T1000 (cell line): ENCODE data around the gene CCDC194.
A peak's percentile ranks its signal among the peaks of the same experiment; 100 is the strongest.

Experiments used
- DNase-seq: peaks from one replicate; lab custom pipeline; 2025; ENCODE audit warnings: mixed read lengths; lab: John Stamatoyannopoulos, UW

CCDC194 gene

DNA sequence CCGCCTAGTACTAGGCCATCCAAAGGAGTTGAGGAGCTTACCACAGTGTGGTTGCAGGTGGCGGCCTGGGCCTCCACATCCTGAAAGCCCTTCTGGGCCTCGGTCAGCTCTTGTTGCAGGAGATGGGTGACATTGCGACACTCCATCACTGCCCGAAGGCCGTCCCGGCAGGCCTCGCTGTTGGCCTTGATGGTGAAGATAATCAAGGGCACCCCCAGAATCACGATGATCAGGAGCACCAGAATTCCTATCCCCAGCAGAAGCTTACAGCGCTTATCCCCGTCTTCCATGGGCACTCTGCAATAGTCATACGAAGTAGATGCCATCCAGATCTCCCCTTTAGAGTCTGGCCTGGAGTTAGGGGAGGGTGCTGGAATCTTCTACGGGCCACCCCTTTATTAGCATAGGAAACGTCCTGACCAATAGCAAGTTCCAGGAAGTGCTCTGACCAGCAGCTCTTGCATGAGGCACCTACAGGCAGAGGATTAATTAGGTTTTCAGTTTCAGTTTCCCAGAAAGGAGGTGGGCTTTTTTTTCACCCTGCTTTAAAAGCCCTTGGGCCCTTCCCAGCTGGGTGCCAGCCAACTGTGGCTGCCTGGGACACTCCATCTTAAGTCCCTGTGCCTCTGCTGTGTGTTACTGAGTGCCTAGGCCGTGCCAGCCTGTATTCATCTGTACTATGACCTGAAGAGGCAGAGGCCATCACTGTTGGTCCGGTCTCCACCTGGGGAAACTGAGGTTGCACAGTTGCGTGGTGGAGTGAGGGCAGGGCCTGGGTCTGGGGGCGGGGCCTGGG lies 11.5 kb upstream of the CCDC194 start, which contains the start of gene BST2:
BST2 (minus strand) TSS at position 381 of the 796 bp plus-strand sequence; CDS start at position 326, 55 bp downstream.
- DNase-seq: no peak

DNA sequence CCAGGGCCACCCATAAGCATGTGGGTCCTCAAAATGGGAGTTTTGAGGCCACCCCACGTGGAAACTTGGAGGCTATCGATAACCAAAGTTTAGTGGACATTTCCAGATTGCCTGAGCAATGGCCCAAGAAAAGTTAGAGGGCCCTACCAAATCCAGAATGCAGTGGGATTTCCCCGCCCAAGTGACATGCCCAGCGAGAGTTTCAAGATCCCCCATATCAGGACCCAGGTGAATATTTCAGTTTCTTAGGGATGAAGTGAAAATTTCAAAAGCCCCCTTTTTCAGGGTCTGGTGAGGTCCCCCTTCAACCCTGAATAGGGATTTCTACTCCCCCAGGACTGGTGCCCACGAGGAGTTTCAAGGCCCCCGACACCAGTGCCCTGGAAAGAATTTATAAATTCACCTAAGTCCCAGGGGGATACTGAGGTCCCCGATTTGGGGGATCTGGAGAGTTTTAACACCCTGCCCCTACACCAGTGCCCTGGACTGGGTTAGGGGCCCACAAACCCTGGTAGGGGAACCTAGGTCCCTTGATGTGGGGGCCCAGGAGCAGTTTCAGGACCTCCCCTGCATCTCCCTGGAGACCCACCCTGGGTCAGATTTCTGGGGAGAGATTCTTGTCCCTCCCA lies 10.7 kb upstream of the CCDC194 start:
- DNase-seq: no peak

DNA sequence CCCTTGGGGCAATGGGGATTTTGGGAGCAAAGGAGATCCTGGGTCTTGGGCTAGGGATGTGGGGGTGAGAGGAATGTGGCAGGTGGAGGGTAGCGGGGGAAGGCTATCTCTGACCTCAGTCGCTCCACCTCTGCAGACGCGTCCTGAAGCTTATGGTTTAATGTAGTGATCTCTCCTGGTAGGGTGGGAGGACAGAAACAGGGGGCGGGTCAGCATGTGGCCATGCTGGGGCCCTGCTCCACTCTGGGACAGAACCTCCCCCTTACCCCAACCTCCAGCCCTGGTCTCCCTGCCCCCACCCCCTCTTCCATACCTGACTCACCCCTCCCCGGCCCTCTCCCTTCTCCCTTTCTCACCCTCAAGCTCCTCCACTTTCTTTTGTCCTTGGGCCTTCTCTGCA lies 10.0 kb upstream of the CCDC194 start:
- no peak for DNase-seq

DNA sequence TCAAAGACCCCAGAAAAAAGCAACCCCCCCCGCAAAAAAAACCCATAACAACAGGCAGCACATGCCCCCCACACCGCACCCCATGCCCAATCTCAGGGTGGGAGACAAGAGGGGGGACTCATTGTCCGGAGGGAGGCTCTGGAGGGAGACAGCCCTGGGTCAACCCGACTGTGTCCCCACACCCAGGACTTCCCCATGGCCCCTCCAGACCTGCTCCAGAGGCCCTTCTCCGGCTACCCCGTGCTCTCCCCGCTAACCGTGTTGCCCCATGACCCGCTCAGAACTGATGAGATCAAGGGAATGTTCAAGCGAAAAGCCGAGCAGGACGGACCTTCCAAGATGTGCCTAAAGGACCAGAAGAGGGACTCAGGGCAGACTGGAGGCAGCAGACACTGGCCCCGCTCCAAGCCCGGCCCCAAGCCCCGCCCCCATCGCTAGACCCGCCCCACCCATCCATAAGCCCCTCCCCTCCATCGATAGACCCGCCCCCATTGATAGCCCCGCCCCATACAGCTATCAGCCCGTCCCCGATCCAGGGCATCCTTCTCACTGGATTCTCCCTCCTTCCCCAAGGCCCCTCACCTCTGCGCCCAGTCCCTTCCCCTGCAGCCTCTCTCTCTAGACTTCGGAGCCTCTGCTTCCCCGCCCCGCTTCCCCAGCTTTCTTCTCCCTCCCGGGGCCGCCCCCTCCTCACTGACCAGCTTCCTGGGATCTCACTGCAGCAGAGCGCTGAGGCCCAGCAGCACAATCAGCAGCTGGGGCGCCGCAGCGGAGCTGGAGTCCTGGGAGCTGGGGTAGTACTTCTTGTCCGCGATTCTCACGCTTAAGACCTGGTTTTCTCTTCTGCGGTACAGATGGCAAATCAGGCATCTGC lies 9.2 kb upstream of the CCDC194 start:
- no peak for DNase-seq

DNA sequence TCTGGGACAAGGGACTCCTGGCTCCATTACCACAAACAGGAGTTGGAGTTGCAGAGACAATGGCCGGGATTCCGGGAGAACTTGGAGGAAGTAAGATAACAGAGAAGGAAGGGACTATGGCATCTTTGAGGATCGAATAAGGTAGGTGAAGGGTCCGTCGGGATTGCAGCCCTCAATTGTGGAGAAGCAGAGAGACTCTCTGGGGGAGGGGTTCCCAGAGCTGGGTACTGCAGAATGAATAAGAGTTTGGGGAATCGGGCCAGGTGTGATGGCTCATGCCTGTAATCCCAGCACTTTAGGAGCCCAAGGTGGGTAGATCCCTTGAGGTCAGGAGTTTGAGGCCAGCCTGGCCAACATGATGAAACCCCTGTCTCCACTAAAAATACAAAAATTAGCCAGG lies 7.6 kb upstream of the CCDC194 start:
- no peak for DNase-seq

DNA sequence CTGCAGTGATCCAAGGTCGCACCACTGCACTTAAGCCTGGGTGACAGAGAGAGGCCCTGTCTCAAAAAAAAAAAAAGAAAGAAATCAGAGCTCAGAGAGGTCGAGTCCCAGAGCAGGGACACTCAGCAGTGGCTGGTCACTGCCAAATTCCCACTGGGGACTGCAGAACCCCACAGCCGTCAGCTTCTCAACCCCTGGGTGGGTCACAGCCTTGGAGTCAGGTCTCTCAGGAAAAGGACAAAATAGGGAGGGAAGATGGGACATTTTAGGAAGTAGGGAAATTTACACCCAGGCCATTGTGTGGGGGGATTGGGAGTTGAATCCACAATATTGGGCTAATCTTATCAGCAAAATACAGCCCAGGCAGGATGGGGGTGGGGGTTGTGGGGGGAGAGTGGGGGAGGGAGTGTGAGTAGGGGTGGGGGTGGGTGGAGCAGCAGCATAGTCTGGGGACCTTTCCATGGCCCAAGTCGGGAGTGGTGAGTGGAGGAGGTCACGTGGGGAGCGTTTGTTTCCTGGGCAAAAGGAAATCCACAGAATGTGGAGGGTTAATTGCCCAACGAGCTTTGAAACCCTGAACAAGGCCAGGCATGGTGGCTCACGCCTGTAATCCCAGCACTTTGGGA lies 5.0 kb upstream of the CCDC194 start:
- DNase-seq: no peak

DNA sequence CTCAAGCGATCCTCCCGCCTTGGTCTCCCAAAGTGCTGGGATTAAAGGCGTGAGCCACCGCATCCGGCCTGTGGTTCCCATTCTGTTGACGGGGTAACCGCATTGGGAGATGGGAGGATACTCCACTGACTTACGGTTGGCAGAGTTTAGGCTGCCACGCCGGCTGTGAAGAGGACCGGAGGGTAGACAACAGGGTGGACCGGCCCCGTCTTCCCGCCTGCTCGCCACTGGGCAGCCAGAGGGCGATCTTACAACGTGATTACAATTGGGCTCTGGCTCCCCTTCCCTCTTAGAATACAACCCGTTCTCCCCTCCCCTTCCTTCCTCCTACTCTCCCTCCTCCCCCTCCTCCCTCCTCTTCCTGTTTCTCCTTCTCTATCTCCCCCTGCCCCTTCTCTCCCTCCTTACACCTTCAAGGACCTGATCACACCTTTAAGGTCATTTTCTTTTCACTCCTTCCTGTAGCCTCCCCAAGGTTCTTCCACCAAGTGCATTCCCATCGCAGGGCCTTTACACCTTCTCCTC lies 957 bp upstream of the CCDC194 start:
- no peak for DNase-seq

DNA sequence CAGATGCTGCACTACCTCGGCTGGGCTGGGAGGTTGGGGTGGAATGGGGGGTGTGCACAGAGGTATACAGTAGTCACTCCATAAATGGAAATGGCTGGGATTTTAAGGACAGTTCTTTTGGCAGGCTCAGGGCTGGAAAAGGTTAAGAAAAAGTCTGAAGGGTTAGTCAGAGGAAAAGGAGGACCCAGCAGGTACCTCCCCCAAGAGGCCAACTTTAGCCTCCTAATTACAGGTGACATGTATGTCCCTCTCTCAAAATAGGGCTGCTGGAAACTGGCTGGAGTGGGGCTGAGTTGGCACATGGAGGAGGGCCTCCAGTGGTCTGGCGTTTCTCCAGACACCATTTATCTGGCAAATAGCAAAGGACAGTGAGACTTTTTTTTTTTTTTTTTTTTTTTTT lies 994 bp downstream of the CCDC194 start:
- no peak for DNase-seq

DNA sequence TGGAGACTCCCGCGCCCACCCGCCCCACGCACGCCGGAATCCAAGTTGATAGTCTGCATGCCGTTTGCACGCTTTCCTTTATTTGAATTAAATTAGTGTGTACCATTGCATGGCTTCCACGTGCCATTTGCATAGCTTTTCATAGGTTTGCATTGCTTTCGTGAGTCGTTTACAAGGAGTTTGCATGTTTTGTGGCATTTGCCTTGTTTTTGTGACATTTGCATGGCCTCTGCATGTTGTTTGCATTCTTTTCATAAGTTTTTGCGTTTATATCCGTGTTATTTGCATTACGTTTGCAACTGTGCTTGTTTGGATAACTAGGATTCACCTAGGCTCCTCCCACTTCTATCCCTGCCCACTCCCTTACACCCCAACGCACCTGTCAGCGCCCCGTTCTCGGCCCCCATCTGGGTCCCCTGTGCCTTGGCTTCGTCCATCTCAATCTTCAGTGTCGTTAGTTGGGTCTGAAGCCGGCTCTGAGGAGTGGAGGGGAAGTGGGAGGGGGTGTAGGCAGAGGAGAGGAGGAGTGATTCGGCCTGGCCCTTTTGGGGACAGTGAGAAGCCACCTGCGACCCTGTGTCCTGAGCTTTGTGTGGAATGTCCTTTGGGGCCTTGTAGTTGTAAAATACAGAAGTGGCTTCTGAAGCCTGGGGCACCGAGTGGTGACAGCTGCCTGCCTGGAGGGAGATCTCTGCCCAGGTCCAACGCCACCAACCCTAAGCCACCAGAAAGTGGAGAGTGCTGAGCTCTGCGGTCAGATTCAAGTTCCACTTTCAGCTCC lies 2.4 kb downstream of the CCDC194 start:
- no peak for DNase-seq

DNA sequence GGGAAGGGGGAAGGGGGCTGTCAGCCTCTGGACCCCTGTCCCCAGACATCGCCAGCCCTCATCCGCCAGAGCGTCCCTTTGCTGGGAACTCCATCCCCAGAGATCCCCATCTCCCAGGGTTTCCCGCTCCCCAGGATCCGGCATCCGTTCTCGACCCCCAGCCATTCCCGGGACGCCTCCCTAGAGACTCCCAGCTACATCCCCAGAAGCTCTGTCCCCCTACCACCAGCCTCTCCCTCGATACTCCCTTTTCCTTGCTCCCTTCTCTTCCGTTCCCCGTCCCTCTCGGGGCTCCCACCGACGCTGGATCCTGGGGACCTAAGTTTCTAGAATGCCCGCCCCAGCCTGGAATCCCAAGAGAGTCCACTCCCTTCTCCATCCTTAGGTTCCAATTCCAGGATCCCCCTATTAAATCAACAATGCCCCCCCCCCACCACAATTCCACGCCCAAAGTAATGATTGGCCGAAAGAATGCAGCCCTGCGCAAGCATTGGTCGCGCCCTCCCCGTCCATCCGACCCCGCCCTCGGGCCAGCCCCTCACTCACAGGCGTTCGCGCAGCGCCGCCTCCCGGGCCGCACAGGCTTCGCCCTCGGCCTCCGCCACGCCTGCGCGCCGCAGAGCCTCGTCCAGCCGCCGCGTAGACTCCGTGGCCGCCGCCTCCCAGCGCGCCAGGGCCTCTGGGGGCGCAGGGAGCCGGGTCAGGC lies 3.2 kb downstream of the CCDC194 start:
- peak; percentile 71 for DNase-seq

DNA sequence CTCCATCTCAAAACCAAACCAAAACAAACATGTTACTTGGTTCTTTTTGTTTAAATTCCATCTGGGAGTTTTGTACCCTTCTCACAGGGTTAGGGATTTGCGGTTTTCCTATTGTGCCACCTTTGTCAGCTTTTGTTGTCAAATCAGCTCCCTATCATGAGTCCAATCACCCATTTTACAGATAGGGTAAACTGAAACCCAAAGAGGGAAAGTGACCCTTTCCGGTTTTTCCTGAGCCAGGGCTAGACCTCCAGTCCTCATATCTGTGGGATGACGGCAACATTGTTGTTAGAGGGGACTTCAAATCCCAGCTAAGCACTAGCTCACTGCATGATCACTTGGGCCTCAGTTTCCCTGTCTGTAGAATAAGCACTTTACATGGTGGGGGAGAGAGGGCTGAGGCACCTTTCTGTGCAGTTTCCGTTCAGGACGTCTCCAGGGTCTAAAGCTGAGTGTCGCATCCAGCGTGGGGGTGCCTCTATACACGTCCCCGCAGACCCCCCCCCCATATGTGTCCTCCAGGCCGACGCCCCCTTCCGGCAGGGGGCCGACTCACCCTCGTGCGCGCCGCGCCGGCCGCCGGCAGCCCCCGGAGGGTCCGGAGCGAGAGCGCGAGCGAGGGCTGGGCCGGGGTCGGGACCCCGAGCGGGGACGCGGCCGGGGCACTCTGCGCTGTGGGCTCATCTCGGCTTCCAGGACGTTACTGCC lies 3.9 kb downstream of the CCDC194 start:
- DNase-seq: no peak

DNA sequence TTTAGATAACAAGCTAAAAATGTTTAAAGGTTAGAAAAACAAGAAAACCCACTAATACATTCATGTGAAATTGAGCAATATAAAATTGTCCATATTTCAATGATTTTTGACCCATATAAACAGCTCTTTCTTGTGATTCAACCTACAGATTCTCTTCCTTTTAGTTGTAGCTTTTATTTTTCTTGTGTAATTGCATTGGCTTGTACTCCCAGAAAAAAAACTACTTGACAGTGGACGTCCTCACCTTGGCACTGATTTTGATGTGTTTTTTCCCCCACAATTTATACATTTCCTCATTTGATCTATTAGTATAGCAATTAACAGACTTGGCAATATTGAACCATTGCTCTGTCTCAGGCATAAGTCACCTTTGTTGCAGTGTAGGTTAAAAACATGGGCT lies 4.7 kb downstream of the CCDC194 start:
- no peak for DNase-seq

DNA sequence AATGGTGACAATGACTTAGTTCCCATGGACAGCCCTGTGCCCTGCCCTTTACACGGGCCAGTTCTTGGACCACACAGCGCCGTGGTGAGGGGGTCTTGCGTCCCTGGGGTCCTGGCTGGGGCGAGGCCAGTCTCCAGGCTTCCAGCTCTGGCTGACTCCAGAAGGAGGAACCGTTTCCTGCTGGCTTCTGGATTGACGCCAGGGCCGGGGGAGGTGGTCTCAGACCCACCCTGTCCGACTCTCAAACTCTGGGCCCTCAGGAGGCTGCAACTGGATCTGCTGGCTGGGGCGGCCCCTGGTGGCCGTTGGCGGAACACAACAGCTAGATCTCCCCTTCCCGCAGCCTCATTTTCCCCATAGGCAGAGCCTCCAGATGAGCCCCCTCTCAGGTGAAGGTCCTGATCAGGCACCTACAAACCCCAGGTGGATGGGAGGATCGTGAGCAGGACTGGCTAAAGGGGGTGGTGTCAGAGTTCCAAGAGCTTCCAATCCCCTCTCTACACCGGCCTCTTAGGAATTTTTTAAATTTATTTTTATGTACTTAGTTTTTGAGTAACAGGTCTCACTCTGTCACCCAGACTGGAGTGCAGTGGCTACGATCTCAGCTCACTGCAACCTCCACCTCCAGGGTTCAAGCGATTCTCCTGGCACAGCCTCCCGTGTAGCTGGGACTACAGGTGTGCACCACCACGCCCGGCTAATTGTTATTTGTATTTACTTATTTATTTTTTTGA lies 8.0 kb downstream of the CCDC194 start:
- no peak for DNase-seq

DNA sequence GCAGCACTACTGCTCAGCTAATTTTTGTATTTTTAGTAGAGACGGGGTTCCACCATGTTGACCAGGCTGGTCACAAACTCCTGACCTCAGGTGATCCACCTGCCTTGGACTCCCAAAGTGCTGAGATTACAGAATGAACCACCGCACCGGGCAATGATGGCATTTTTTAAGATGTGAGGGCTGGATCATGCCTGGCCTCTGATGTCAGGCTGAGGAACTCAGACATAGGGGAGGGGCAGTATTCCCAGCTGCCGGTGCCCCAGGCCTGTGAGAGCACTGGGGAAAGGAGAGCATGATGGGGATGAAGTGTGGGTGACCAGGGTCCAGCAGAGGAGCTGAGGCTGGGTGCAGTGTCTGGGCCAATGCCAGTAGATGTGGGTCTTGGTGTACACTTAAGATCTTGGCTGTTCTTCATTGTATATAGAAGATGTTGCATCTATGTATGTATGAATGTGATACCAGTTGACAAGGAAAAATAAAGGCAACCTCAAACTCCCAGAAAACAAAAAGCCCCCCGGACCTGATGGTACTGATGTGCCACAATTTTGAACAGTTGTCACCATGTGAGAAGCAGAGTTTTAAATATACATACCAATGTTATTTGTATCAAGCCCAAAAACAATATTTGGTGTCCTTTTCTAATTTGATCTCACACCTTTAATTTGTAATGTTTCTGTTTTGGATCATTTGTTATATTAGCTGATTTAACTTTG lies 13.4 kb downstream of the CCDC194 start:
- DNase-seq: no peak

DNA sequence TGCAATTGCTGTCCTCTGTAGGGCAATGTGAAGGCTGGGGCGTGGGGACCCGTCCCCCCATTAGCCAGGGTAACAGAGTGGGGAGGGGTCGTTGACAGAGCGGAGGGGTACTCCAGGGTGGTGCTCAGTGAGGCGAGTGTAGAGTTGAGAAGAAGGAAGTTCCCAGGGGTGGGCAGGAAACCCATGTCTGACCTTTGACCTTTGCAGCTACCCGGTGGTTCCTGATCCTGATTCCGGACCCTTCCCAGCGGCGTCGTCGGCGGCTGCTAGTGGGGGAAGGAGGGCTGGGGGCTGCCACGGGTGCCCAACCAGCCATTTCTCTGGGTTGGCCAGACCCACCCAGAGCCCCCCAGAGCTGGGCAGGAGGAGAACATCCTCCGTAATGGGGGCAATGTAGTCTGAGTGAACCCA lies 14.8 kb downstream of the CCDC194 start:
- no peak for DNase-seq

DNA sequence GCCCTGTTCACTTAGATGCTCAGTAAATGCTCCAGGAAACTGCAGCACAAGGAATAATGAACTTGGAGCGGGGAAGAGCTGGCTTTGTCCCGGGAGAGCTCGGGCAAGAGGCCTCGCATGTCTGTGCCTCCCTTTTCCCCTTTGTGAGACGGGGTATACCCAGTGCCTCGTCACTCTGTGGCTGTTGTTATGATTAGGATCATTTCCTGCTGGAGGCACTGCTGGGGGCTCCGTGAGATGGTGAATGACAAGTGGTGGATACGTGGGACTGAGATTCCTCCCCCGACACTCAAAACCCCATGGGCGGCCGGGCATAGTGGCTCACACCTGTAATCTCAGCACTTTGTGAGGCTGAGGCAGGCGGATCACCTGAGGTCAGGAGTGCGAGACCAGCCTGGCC lies 15.7 kb downstream of the CCDC194 start:
- no peak for DNase-seq

DNA sequence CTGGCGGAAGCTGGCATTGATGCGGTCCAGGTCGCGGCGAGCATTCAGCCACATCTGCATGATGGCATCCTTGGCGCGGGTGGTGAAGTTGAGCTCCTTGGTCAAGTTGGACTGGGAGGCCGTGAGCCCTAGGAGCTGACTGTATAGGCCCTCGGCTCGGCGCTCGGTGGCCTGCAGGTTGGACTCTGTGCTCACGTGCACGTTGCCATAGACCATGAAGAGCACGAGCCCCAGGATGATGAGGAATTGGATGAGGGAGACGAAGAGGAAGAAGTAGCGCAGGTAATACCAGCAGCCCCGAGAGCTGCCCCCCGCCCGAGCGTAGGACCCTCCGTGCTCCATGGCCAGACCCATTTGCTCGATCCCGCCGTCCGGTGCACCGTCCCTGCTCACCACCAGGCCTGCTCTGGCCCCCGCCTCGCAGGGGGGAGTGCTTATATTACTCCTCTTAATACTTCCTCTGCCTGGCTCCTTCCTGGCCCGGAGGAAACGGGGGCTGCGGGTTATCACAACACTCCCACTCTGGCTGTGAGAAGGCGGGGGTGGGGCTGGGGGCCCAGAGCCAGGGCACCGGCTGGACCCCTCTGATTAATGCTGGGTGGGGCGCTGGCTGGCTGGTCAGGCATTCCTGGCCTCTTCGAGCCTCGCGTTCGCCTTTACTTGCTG lies 16.9 kb downstream of the CCDC194 start, which contains the start of gene PLVAP:
PLVAP (minus strand) TSS at position 408 of the 666 bp plus-strand sequence; CDS start at position 354, 54 bp downstream.
- no peak for DNase-seq
